OCI-LY3 (cell line): ENCODE measurements around the gene SPOUT1.

Source experiments
- H2AFZ ChIP-seq: fragments of 200-600, 300-600 bp; shearing (Covaris generic); 2 replicates; pipeline ENCODE4 v1.6.0; 2014; ENCODE audit warnings: antibody characterized with exemption, low read depth, low read length
- H3K27ac ChIP-seq: fragments of 200-600, 300-600 bp; sonication (generic); 2 replicates; pipeline ENCODE4 v1.5.1; 2014; ENCODE audit warnings: mild to moderate bottlenecking, low read length, moderate library complexity, mixed read lengths
- H3K27me3 ChIP-seq: fragments of 200-600, 300-600 bp; sonication (generic); 2 replicates; pipeline ENCODE4 v1.6.1; 2014; ENCODE audit warnings: low read depth, low read length, mixed read lengths
- H3K36me3 ChIP-seq: fragments of 200-600, 300-600 bp; sonication (generic); replicated peaks from 2 replicates; pipeline ENCODE3; 2014; ENCODE audit warnings: low read depth, low read length, mixed read lengths
- H3K4me1 ChIP-seq: fragments of 300-600, 200-600 bp; sonication (generic); 2 replicates; pipeline ENCODE4 v1.6.1; 2014; ENCODE audit warnings: low read length, mixed read lengths
- H3K4me2 ChIP-seq: fragments of 200-600, 300-600 bp; sonication (generic); 2 replicates; pipeline ENCODE4 v1.6.1; 2014; ENCODE audit warnings: low read length, mixed read lengths
- H3K4me3 ChIP-seq: fragments of 300-600, 200-600 bp; sonication (generic); 2 replicates; pipeline ENCODE4 v1.5.1; 2014; ENCODE audit warnings: antibody characterized with exemption, mild to moderate bottlenecking, low read length, moderate library complexity
- H3K79me2 ChIP-seq: fragments of 300-600, 200-600 bp; shearing (Covaris generic); 2 replicates; pipeline ENCODE4 v1.6.1; 2014; ENCODE audit warnings: mild to moderate bottlenecking, low read length, mixed read lengths
- H3K9ac ChIP-seq: fragments of 300-600, 200-600 bp; shearing (Covaris generic); 2 replicates; pipeline ENCODE4 v1.6.0; 2014; ENCODE audit warnings: mild to moderate bottlenecking, low read length, moderate library complexity
- H3K9me3 ChIP-seq: fragments of 200-600, 300-600 bp; shearing (Covaris generic); 2 replicates; pipeline ENCODE4 v1.6.1; 2014; ENCODE audit warnings: low read length, mixed read lengths; ENCODE audit not compliant: insufficient read depth
- H4K20me1 ChIP-seq: fragments of 200-600, 300-600 bp; sonication (generic); 2 replicates; pipeline ENCODE4 v1.6.1; 2016; ENCODE audit warnings: low read length, mixed read lengths; ENCODE audit not compliant: insufficient read depth
- EZH2phosphoT487 ChIP-seq: fragments of 200-600 bp; shearing (Covaris generic); IDR thresholded peaks from 2 replicates; pipeline ENCODE4 v1.6.1; 2018; ENCODE audit warnings: antibody characterized with exemption, mixed run types, low read depth
- TF ChIP-seq, protein P1 (sequence below): fragments of 200-600, 300-600 bp; sonication (generic); IDR thresholded peaks from 2 replicates; pipeline ENCODE4 v1.5.1; 2014; ENCODE audit warnings: antibody characterized with exemption, low read length, low read depth

SPOUT1 gene

DNA sequence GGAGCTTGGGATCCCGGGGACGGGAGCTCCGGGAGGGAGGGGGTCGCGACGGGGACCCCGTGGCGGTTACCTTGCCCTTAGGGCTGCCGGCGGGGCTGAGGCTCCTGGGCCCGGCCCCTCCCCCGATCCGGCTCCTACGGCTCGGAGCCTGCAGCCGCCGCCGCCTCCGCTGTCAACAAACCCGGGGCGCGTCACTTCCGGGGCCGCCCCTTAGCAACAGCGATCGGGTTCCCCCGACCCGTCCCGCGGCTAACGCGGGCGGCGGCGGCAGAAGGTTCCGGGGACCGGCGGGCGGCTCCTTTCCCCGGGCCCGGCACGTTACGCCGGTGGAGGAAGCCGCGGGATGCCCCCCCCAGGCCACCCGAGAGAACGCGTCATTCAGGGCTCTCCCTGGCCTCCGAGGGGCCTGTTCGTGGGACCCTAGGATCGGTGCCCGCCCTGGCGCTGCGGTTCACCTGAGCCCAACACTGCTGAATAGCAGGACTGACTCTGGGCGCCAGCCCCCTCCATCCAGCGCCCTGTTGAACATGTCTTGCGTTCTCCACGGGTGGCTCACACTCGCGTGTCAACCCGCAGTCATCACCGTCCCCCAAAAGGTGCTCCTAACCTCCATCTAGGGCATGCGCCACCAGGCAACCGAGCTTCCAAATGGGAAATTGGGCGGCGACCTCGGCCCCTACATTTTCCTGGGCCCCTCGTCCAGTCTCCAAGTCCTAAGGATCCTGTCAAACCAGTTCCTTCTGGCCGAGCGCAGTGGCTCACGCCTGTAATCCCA lies 57.7 kb downstream of the SPOUT1 start, which contains the start of gene ZER1:
TSS of gene ZER1 (minus strand) at position 183 of the 775 bp plus-strand sequence. CDS start 16,362 bp downstream, outside the sequence.
- Histone ChIP-seq H3K4me1 (peaks cover 9% of the 10 kb centered on the region), H3K9me3 (peaks cover 4% of the 10 kb centered on the region; the same call in 1 of the 2 replicates), H3K27me3 (no peaks in the 10 kb centered on the region), H2AFZ (peak within 1 kb of the TSS; percentile 86), H3K27ac (peak within 1 kb of the TSS; percentile 45), H3K36me3 (no peaks in the 10 kb centered on the region), H3K4me3 (peak within 1 kb of the TSS; percentile 87), H3K4me2 (peak within 1 kb of the TSS; percentile 95), H3K79me2 (peaks cover 9% of the 10 kb centered on the region), H4K20me1 (no peaks in the 10 kb centered on the region), H3K9ac (peak within 1 kb of the TSS; percentile 80)
- TF ChIP-seq, protein P1, sequence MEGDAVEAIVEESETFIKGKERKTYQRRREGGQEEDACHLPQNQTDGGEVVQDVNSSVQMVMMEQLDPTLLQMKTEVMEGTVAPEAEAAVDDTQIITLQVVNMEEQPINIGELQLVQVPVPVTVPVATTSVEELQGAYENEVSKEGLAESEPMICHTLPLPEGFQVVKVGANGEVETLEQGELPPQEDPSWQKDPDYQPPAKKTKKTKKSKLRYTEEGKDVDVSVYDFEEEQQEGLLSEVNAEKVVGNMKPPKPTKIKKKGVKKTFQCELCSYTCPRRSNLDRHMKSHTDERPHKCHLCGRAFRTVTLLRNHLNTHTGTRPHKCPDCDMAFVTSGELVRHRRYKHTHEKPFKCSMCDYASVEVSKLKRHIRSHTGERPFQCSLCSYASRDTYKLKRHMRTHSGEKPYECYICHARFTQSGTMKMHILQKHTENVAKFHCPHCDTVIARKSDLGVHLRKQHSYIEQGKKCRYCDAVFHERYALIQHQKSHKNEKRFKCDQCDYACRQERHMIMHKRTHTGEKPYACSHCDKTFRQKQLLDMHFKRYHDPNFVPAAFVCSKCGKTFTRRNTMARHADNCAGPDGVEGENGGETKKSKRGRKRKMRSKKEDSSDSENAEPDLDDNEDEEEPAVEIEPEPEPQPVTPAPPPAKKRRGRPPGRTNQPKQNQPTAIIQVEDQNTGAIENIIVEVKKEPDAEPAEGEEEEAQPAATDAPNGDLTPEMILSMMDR = peak; percentile 8; the same call in 1 of the 2 replicates
- no peak for TF ChIP-seq EZH2phosphoT487

DNA sequence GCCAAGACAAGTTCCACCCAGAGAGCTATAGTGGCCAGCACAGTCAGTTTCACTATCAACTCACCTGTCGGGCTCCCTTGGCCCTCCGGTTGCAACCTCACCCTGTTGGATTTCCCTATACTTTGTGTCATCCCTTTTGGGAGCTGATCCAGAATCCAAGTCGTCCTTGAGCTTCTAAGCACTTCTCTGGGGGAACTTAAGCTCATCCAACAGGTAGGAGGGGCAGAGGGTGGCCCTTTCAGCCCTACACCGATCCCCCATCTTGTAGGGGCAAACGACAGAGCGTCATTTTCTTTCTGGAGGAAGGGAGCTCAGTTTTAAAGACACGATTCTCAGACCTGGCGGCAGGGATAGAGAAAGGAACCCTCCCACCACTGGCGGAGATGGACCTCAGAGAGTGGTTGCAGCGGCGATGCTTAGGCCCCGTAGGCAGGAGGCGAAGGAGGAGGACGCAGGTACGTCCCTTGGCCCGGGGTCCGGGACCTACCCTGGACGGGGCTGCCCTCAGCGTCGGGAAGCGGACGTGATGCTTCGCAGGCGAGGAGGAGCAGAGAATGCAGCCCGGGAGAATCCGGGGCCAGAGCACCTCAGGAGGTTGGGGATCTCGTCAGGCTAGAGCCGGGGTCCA lies 58.4 kb downstream of the SPOUT1 start:
- Histone ChIP-seq H3K9me3 (peaks cover 4% of the 10 kb centered on the region; the same call in 1 of the 2 replicates), H3K36me3 (no peaks in the 10 kb centered on the region), H3K4me2 (peak overlapping the region; percentile 95), H2AFZ (no peak overlapping the region; the same call in 1 of the 2 replicates), H3K4me3 (peak overlapping the region; percentile 87), H3K9ac (peak overlapping the region; percentile 67), H3K27me3 (no peaks in the 10 kb centered on the region), H3K79me2 (peaks cover 9% of the 10 kb centered on the region), H4K20me1 (no peaks in the 10 kb centered on the region), H3K4me1 (peaks cover 9% of the 10 kb centered on the region), H3K27ac (no peak overlapping the region)
- TF ChIP-seq EZH2phosphoT487 = no peak
- TF ChIP-seq, protein P1 = no peak

DNA sequence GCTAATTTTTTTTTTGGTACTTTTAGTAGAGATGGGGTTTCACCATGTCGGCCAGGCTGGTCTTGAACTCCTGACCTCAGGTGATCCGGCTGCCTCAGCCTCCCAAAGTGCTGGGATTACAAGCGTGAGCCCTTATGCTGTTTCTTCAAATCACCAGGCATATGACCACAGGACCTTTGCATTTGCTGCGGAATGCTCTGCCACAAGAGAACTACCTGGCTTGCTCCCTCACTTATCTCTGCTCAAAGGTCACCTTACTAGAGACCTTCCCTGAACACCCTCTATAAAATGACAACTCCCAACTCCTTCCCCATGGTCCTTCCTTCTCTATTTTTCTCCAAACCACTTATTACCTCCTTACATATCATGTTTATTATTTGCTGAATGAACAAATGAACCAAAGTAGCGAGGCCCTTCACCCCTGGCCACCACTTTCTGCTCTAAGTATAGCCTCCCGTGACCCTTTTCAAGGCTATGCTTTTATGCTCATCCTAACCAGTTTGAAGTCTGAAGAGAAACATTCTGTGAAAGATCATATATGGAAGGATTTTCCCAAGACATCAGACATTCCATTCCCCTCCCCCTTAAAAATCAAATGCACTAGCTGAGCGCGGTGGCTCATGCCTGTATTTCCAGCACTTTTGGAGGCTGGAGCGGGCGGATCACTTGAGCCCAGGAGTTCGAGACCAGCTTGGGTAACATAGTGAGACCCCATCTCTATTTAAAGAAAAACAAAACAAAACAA lies 59.1 kb downstream of the SPOUT1 start:
- H3K27me3 ChIP-seq = no peaks in the 10 kb centered on the region
- H4K20me1 ChIP-seq = no peaks in the 10 kb centered on the region
- no peak overlapping the region for H3K27ac ChIP-seq
- H3K9me3 ChIP-seq = no peaks in the 10 kb centered on the region
- no peak for TF ChIP-seq EZH2phosphoT487
- TF ChIP-seq, protein P1 = no peak
- H3K36me3 ChIP-seq = no peaks in the 10 kb centered on the region
- peak overlapping the region; percentile 95 for H3K4me2 ChIP-seq
- H3K9ac ChIP-seq = 0 out of 2 replicates have a peak overlapping the region, but pooled peaks have one; percentile 67
- peaks cover 9% of the 10 kb centered on the region for H3K79me2 ChIP-seq
- H2AFZ ChIP-seq = no peak overlapping the region
- H3K4me3 ChIP-seq = peak overlapping the region; percentile 87
- peaks cover 12% of the 10 kb centered on the region for H3K4me1 ChIP-seq
